ENCODE data around the gene KDM8. TPM values are rescaled to one million over a fixed set of nuclear protein-coding genes. Genes with fewer than 3 reads are reported as not detected.

KDM8 gene
- total RNA-seq, 1 experiment from 2014 or later: 5.1 TPM

- Histone ChIP-seq H3K36me3 (ENCODE audit: low read depth) (no peaks in the 10 kb centered on the region), H3K4me3 (no peak overlapping the region), H2AFZ (no peak overlapping the region), H3K9me2 (ENCODE audit: insufficient read depth) (no peaks in the 10 kb centered on the region), H3K9me3 (ENCODE audit: insufficient read depth, low read depth) (no peaks in the 10 kb centered on the region), H3K27me3 (ENCODE audit: insufficient read depth, low read depth) (no peaks in the 10 kb centered on the region), H3K79me2 (ENCODE audit: low read depth) (peaks cover 8% of the 10 kb centered on the region; the same call in 1 of the 2 replicates), H3K4me1 (replicated peaks; ENCODE audit: insufficient read depth) (peaks cover 11% of the 10 kb centered on the region), H3F3A (ENCODE audit: insufficient read depth, low read depth) (peaks cover 8% of the 10 kb centered on the region; the same call in 1 of the 2 replicates), H3K27ac (no peak overlapping the region), H4K20me1 (ENCODE audit: insufficient read depth) (no peaks in the 10 kb centered on the region), H3K4me2 (no peak overlapping the region)
- no TSS peak for BruUV-seq (replicated peaks)
- DNase-seq: no peak
- CTCF ChIA-PET: interaction anchor here (0.5 kb wide), 1 partner anchor 98 kb away, joined by 13 read pairs; no protein-coding TSS in a partner anchor
- TF ChIP-seq CTCF (conservative IDR thresholded peaks at IDR 0.05) (no peak), EZH2 (IDR thresholded peaks at IDR 0.05; ENCODE audit: low read depth) (no peak)
- POLR2A ChIA-PET (ENCODE audit: unreplicated experiment): no interaction called here
- intact Hi-C loops (cut with micrococcal nuclease; ENCODE audit: unreplicated experiment): no loop called here
Observed at GRCh38 chr16:27208081-27208680, 4.9 kb downstream of the KDM8 start.

- Histone ChIP-seq H3K4me1 (replicated peaks; ENCODE audit: insufficient read depth) (peaks cover 11% of the 10 kb centered on the region), H4K20me1 (ENCODE audit: insufficient read depth) (no peaks in the 10 kb centered on the region), H3F3A (ENCODE audit: insufficient read depth, low read depth) (peaks cover 8% of the 10 kb centered on the region; the same call in 1 of the 2 replicates), H3K4me3 (no peak overlapping the region), H3K27ac (no peak overlapping the region), H3K9me2 (ENCODE audit: insufficient read depth) (no peaks in the 10 kb centered on the region), H3K4me2 (no peak overlapping the region), H2AFZ (no peak overlapping the region), H3K79me2 (ENCODE audit: low read depth) (peaks cover 8% of the 10 kb centered on the region; the same call in 1 of the 2 replicates), H3K36me3 (ENCODE audit: low read depth) (no peaks in the 10 kb centered on the region), H3K27me3 (ENCODE audit: insufficient read depth, low read depth) (no peaks in the 10 kb centered on the region), H3K9me3 (ENCODE audit: insufficient read depth, low read depth) (no peaks in the 10 kb centered on the region)
- intact Hi-C loops (cut with micrococcal nuclease; ENCODE audit: unreplicated experiment): no loop called here
- BruUV-seq (replicated peaks): no TSS peak
- ChIA-PET CTCF (interaction anchor here (0.5 kb wide), 1 partner anchor 99 kb away, joined by 13 read pairs; no protein-coding TSS in a partner anchor), POLR2A (ENCODE audit: unreplicated experiment) (no interaction called here)
- TF ChIP-seq CTCF (conservative IDR thresholded peaks at IDR 0.05): no peak
- no peak for TF ChIP-seq EZH2 (IDR thresholded peaks at IDR 0.05; ENCODE audit: low read depth)
- no peak for DNase-seq
Observed at GRCh38 chr16:27208796-27209195, 5.5 kb downstream of the KDM8 start.

- Histone ChIP-seq H4K20me1 (ENCODE audit: insufficient read depth) (no peaks in the 10 kb centered on the region), H3K36me3 (ENCODE audit: low read depth) (no peaks in the 10 kb centered on the region), H3K79me2 (ENCODE audit: low read depth) (peaks cover 6% of the 10 kb centered on the region; the same call in 1 of the 2 replicates), H3K4me1 (replicated peaks; ENCODE audit: insufficient read depth) (peaks cover 9% of the 10 kb centered on the region), H3K9me2 (ENCODE audit: insufficient read depth) (no peaks in the 10 kb centered on the region), H3K27ac (no peak overlapping the region), H3K27me3 (ENCODE audit: insufficient read depth, low read depth) (no peaks in the 10 kb centered on the region), H3K4me2 (no peak overlapping the region), H2AFZ (no peak overlapping the region), H3F3A (ENCODE audit: insufficient read depth, low read depth) (peaks cover under 1% of the 10 kb centered on the region; the same call in 1 of the 2 replicates), H3K9me3 (ENCODE audit: insufficient read depth, low read depth) (no peaks in the 10 kb centered on the region), H3K4me3 (no peak overlapping the region)
- CTCF ChIA-PET: no interaction called here
- BruUV-seq (replicated peaks): no TSS peak
- DNase-seq: no peak
- TF ChIP-seq EZH2 (IDR thresholded peaks at IDR 0.05; ENCODE audit: low read depth) (no peak), CTCF (conservative IDR thresholded peaks at IDR 0.05) (no peak)
- POLR2A ChIA-PET (ENCODE audit: unreplicated experiment): no interaction called here
- intact Hi-C loops (cut with micrococcal nuclease; ENCODE audit: unreplicated experiment): no loop called here
Observed at GRCh38 chr16:27209591-27209990, 6.3 kb downstream of the KDM8 start.

Measured in PC-9 (cell line).